GM21786 (cell line): ENCODE results near the gene RIPK1.

Source experiments
- ATAC-seq: cut with Tn5 transposase; IDR thresholded peaks from one replicate; pipeline ENCODE4 v1.9.1; 2021; ENCODE audit not compliant: unreplicated experiment

The RIPK1 gene

GRCh38 chr6:3079682-3080081, 11.4 kb downstream of the RIPK1 start:
- ATAC-seq, result no peak

GRCh38 chr6:3081960-3082359, 13.7 kb downstream of the RIPK1 start:
- no peak for ATAC-seq

GRCh38 chr6:3085074-3085473, 16.8 kb downstream of the RIPK1 start:
- no peak for ATAC-seq

- ATAC-seq, result no peak
Observed at GRCh38 chr6:3086282-3086946, 18.1 kb downstream of the RIPK1 start.

GRCh38 chr6:3088446-3088845, 20.2 kb downstream of the RIPK1 start:
- no peak for ATAC-seq

- no peak for ATAC-seq
Observed at GRCh38 chr6:3088968-3089367, 20.7 kb downstream of the RIPK1 start.

GRCh38 chr6:3090013-3090412, 21.7 kb downstream of the RIPK1 start:
- ATAC-seq, result no peak

GRCh38 chr6:3094815-3095214, 26.5 kb downstream of the RIPK1 start:
- no peak for ATAC-seq

- no peak for ATAC-seq
Observed at GRCh38 chr6:3102875-3103274, 34.6 kb downstream of the RIPK1 start.

GRCh38 chr6:3108746-3109414, 40.6 kb downstream of the RIPK1 start:
- no peak for ATAC-seq

GRCh38 chr6:3109761-3110160, 41.5 kb downstream of the RIPK1 start:
- no peak for ATAC-seq

- ATAC-seq, result no peak
Observed at GRCh38 chr6:3114377-3114776, 46.1 kb downstream of the RIPK1 start.

- ATAC-seq, result no peak
Observed at GRCh38 chr6:3117912-3118352, 49.6 kb downstream of the RIPK1 start.

GRCh38 chr6:3118353-3119039, 50.2 kb downstream of the RIPK1 start, which contains the start of gene BPHL:
TSS of gene BPHL (plus strand) at chr6:3118711. CDS start at chr6:3118741, 30 bp downstream.
- ATAC-seq, result peak; percentile 81

GRCh38 chr6:3119040-3119723, 50.9 kb downstream of the RIPK1 start:
- ATAC-seq, result peak; percentile 24

GRCh38 chr6:3120765-3121089, 52.4 kb downstream of the RIPK1 start:
- ATAC-seq, result no peak

- no peak for ATAC-seq
Observed at GRCh38 chr6:3122823-3123182, 54.5 kb downstream of the RIPK1 start.

GRCh38 chr6:3124667-3125066, 56.4 kb downstream of the RIPK1 start:
- ATAC-seq, result no peak

- ATAC-seq, result no peak
Observed at GRCh38 chr6:3125815-3126214, 57.5 kb downstream of the RIPK1 start.

- no peak for ATAC-seq
Observed at GRCh38 chr6:3128356-3129108, 60.2 kb downstream of the RIPK1 start.

GRCh38 chr6:3131695-3132094, 63.4 kb downstream of the RIPK1 start:
- no peak for ATAC-seq
